GM21576 (cell line): Measurements from ENCODE around the gene KCNIP4.

Source experiments
- ATAC-seq: cut with Tn5 transposase; IDR thresholded peaks from one replicate; pipeline ENCODE4 v1.9.1; 2021; ENCODE audit warnings: mild to moderate bottlenecking, moderate library complexity; ENCODE audit not compliant: unreplicated experiment

Gene KCNIP4

DNA sequence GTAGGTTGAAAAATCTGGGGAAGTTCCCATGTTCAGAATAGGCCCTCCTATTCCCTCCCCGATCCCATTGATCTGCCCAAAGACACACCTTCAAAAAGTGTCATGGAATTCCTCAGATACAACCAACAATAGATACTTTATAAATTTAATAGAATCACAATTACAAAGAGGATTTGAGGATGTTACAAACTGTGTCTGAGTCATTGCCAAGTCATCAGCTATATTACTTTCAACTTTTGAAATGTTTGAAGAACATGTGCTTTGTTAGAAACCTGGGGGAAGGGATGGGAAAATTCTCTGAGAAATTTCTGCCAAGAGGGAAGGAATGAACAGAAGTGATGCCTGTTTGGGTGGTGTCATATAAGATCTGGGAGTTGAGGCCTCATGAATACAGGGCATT lies 46.7 kb downstream of the KCNIP4 start:
- ATAC-seq = no peak

DNA sequence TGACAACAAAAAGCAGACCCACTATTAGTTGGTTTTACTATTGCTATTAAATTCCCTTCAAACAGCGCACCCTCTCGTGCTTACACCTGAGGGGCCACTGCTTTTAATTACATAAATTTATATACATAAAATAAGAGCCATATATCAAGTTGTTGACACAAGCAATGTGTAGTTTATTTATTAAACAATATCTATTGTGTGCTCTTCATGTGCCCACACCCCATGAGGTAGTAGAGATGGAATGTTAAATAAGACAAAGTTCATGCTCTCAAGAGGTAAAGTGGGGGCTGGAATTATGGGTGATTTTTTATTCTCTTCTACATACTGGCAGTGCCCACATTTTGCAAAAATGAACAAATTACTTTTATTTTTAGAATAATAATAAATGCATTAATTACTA lies 47.3 kb downstream of the KCNIP4 start:
- ATAC-seq = no peak

GRCh38 chr4:21900211-21900610 lies 48.4 kb downstream of the KCNIP4 start:
- ATAC-seq = no peak

- ATAC-seq = no peak
Observed at GRCh38 chr4:21898101-21898500, 50.5 kb downstream of the KCNIP4 start.

- ATAC-seq = no peak
Observed at GRCh38 chr4:21896767-21897166, 51.8 kb downstream of the KCNIP4 start.

DNA sequence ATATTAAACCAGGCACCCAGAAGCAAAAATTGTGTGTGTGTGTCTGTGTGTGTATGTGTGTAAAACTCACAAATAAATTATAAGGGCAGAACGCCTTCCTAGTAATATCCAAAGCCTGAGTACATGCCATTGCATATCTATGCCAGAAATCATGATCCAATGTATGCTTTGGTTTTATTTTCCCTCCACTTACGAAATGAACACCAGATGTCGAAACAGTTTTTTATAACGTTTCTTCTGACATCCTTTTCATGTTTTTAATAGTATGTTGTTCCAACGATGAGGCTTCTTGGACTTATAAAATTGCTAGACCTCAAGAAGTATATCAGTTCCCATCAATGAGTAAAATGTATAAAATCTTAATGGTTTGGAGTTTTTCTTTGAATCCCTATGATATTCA lies 55.4 kb downstream of the KCNIP4 start:
- ATAC-seq = no peak

- ATAC-seq = no peak
Observed at GRCh38 chr4:21890231-21890630, 58.3 kb downstream of the KCNIP4 start.

DNA sequence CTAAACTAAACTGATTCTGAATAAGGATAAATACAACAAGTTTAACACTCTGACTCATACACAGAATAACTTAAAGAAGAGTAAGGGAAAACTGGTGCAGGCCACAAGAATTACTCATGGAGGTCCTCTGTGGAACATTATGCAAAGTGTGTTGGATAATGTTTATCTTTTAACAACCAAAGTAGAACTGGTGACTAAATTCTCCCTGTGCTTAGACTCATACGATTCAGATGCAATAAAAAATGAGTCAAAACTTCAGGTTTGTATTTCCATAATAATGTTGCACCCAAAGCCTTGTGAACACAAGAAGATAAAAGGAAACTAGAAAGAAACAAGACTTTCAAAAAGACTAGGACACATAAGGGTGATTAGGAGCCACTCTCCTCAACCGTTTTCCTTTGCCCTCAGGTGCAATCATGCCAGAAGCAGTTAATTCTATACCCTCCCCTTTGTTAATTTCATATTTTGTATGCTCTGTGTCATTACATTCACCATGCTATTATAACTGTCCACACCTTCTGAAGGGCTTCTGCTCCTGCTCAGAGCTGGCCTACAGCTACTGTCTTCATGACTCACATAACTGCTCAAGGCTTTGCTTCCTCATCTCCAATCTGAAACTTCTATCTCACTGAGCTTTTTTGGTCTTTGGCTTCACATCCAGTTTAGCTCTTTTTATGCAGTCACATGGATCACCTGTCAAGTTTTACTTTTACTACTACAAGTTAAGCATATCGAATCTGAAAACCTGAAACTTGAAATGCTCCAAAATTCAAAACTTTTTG lies 60.2 kb downstream of the KCNIP4 start:
- ATAC-seq = no peak

- no peak for ATAC-seq
Observed at GRCh38 chr4:21887481-21887880, 61.1 kb downstream of the KCNIP4 start.

DNA sequence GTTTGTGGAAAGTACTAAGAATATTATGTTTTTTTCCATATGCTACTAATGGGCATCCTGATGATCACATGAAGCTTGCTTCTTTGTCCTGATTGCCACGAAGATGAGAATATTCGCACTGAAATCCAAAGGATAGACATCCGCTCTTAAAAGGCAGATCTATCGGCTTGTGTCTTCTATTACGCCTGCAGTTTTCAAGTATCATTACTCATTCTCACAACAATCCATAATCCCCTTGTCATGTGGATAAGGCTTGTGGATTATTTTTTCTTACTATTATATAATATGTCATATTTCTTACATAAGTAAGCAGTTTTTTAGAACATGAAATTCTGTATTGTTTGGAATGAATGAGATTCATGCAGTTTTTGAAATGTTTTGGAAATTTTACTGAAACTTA lies 62.8 kb downstream of the KCNIP4 start:
- ATAC-seq = no peak

DNA sequence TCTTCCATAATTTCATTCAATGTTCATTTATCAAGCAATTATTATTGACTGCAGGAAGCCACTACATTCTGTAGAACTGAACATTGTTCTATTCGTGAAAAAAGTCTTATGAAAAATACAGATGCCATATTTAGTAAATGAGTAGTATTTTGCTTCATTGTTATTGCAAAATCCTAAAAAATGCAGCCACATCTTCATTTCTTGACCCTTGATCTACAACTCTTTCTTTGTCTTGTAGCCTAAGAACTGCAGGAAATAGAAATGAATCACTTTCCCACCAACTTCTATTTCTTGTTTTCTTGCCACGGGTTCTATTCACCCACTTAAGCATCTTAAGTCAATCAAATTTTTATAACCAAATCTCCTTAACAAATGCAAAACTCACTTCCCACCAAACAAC lies 63.3 kb downstream of the KCNIP4 start:
- ATAC-seq = no peak

GRCh38 chr4:21884615-21885014 lies 64.0 kb downstream of the KCNIP4 start:
- ATAC-seq = no peak

DNA sequence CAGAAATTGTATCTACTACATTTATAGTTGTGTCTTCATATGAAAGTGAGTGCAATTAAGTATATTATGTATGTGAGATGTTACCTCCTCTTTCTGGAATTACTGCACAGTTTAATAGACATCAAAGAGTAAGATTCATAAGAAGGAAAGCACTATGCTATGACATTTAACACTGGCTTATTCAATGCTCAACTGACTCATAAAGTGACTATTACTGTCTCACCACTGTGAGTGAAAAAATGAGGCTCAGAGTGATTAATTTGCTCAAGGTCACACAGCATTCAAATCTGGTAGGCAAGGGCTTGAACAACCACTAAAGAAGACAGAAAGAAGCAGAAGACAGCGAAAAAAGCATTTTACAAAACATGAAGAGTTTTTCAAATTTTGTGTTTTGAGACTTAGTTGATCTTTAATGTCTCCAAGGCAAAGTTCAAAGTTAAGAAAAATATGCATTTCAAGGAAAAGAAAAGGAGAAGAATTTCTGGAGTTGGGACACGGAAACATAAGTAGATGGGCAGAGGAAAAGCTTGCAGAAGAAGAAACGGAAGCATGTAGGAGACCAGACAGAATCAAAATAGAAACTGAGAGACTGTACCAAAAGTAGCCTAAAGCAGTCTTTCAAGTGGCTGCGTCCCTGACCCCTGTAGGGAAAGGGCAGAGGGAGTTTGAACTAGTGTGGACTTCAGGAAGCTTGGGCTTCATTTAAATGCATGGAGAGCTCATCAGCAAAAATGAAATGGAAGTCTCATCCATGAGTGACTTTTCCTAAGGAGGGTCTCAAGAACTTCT lies 66.3 kb downstream of the KCNIP4 start:
- no peak for ATAC-seq

DNA sequence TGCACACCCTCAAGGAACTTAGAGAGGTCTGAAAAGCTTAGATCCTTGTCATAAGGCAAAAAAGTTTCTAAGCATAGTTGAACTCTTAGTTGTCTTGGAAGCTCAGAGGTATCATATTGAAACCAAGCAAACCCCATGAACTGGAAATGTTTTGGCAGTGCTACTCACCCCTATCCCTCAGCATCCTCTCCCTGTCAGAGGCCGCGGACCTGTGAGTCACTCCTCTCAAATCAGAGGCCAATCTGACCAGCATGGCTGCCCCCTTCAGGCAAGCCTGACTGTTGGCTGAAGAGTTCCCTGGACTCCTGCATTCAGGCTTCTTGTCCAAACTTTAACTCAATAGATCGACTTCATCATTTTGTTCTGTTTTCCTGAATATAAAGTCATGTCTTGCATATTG lies 69.4 kb downstream of the KCNIP4 start:
- no peak for ATAC-seq

- ATAC-seq = no peak
Observed at GRCh38 chr4:21876711-21877110, 71.9 kb downstream of the KCNIP4 start.

DNA sequence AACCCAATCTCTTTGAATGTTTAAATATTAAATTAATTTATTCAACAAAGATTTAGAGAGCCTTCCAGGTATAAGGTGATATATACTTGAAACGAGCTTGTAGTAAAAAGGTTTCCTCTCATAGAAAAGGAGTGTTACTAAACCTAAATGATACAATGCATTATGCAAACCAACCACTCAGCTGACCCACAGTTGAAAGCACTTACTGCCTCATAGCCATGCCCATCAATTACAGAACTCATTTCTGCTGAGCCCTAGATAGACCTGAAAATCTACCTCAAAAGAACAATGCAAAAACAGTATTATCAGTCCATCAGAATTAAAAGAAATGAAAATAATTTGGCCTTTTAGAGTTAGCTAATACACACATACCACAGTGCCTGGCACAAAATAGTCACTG lies 75.4 kb downstream of the KCNIP4 start:
- ATAC-seq = no peak

GRCh38 chr4:21872101-21872500 lies 76.5 kb downstream of the KCNIP4 start:
- ATAC-seq = no peak

- ATAC-seq = no peak
Observed at GRCh38 chr4:21869978-21870745, 78.4 kb downstream of the KCNIP4 start.

- ATAC-seq = no peak
Observed at GRCh38 chr4:21864686-21865085, 83.9 kb downstream of the KCNIP4 start.

DNA sequence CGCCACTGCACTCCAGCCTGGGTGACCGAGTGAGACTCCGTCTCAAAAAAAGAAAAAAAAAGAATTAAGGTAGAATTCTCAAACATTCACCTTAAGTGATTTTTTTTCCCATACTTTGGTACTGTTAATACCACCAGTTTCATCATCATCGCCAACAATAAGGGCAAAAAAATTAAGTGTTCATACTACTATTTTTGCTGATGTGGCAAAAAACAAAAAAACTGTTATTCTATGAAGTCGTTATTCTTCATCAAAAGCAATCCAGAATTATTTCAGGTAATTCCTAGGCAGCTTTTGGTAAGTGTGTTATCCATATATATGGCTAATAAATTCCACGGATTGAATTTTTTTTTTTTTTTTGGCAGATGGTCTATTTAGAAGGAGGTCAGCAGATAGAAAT lies 85.7 kb downstream of the KCNIP4 start:
- ATAC-seq = no peak

DNA sequence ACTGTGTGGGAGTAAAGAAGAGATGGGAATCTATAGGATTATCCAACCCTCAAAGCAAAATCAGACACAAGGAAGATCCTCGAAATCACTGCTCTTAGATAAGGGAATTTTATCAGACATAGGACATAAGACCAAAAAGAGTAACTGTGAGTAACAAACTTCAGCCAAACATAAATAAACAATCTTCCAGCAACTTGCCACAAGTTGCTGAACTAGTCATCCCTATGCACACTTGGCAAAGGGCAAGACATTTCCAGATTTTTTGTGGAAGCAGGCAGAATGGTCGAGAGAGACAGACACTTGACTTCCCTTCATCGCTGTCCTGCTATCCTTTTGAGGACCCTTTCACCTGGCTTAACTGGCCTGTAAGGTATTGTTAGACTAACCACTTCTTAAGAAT lies 89.6 kb downstream of the KCNIP4 start:
- ATAC-seq = no peak

DNA sequence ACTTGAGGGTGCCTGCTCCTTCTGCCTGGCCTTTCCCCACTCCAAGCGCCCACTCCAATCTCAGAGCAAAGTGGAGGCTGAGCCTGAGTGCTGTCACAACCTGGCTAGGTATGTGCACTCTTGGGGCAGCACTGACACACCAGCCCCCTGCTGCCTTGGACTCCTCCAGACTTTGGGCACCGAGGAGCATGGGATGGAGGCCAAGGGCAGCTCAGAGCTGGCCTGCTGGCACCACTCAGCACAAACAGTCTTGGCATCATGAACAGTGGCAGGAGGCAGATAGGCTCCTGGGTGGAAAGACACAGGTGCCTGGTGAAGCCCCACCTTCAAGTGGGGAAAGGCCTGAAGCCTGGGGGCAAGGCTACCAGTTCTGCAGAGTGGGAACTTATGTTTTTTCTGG lies 91.8 kb downstream of the KCNIP4 start:
- no peak for ATAC-seq
